ENCODE results near the gene DNAH17.

DNAH17 gene

DNA sequence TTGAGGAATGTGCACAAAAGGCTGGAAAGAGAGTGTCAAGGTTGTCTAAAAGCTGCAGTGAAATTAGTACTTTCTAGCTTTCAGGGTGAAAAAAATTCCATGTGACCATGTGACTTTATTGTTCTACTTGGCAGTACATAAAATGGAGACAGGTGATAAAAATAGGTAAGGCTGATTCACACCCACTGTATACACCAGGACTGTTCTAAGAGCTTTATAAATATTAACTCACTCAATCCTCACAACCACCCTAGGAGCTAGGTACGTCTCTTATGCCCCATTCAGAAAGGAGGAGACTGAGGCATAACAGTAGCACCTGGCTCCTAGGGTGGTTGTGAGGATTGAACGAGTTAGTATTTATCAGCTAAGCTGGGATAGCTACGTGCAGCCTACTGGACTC lies 28.2 kb upstream of the DNAH17 start:
- DNase-seq (ENCODE audit: low read depth): no peak
- TF ChIP-seq, protein P1, sequence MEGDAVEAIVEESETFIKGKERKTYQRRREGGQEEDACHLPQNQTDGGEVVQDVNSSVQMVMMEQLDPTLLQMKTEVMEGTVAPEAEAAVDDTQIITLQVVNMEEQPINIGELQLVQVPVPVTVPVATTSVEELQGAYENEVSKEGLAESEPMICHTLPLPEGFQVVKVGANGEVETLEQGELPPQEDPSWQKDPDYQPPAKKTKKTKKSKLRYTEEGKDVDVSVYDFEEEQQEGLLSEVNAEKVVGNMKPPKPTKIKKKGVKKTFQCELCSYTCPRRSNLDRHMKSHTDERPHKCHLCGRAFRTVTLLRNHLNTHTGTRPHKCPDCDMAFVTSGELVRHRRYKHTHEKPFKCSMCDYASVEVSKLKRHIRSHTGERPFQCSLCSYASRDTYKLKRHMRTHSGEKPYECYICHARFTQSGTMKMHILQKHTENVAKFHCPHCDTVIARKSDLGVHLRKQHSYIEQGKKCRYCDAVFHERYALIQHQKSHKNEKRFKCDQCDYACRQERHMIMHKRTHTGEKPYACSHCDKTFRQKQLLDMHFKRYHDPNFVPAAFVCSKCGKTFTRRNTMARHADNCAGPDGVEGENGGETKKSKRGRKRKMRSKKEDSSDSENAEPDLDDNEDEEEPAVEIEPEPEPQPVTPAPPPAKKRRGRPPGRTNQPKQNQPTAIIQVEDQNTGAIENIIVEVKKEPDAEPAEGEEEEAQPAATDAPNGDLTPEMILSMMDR (conservative IDR thresholded peaks at IDR 0.05; ENCODE audit: low read length): no peak
- no peak overlapping the region for H3K4me3 ChIP-seq (ENCODE audit: low read length)

DNA sequence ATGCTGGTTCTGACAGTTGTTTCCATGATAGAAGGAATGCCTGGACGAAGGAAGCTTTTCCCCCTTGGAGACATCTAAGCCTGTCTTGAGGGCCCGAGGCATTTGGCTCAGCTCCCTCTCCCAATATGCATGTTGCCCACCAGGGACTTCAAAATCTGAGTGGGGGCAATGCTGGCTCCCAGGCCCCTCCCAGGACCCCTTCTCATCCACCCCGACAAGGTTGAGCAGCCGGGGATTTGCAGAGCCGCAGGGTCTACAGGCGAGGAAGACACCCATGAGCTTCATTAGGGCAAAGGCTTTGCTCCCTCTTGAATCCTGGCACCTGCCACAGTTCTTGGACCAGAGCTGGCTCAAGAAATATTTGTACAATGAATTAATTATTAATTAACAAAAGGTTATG lies 25.1 kb upstream of the DNAH17 start:
- H3K4me3 ChIP-seq (ENCODE audit: low read length): no peak overlapping the region
- TF ChIP-seq, protein P1 (conservative IDR thresholded peaks at IDR 0.05; ENCODE audit: low read length): no peak
- no peak for DNase-seq (ENCODE audit: low read depth)

DNA sequence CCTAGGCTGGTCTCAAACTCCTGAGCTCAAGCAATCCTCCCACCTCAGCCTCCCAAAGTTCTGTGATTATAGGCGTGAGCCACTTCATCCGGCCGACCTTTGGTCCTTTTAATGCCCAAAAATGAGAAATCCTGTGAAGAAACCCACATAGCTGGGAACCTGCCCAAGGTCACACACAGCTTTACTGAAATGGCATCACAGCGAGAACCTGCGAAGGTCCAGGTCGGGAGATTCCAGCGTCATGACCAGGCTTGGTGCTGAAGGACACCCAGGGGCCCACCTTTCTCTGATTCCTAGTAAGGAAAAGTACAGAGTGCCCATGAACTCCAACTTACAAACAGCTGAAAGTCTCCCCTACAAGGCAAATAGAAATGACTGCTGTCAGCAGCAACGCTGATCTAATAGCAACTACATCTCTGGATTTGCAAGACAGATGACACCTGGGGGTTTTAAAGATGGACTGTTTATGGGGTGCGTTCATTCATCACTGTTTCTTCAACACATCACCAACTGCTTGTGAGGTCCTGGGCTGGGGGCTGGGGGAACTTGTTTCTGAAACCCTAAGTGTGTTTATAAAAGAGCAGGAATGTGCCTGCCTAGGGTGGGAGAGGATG lies 24.5 kb upstream of the DNAH17 start:
- DNase-seq (ENCODE audit: low read depth): no peak
- TF ChIP-seq, protein P1 (conservative IDR thresholded peaks at IDR 0.05; ENCODE audit: low read length): no peak
- no peak overlapping the region for H3K4me3 ChIP-seq (ENCODE audit: low read length)

DNA sequence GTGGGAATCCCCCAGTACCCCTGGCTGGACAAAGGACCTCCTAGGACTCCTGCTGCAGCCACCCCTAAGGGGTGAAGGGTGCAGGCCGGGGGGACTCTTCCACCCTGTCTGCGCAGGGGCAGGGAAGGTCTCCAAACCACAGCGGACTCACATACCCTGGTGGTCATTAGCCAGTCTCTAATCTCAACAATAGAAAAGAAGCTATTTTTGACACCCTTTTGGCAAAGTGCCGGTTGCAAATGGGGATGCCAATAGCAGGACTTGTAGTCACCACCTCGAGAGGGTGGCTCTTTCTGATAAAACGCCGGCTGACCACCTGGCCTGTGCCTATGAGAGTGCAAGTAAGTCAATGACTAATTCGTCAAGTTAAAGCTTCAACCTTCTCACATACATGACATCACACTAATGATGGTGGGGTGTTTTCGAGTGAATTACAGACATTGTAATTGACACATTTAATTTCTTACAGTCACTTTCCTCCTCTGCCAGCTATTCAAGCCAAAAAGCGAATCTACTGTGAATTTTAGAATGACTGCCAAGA lies 23.1 kb upstream of the DNAH17 start:
- peak; percentile 37 for DNase-seq (ENCODE audit: low read depth)
- TF ChIP-seq, protein P1 (conservative IDR thresholded peaks at IDR 0.05; ENCODE audit: low read length): no peak
- no peak overlapping the region for H3K4me3 ChIP-seq (ENCODE audit: low read length)

DNA sequence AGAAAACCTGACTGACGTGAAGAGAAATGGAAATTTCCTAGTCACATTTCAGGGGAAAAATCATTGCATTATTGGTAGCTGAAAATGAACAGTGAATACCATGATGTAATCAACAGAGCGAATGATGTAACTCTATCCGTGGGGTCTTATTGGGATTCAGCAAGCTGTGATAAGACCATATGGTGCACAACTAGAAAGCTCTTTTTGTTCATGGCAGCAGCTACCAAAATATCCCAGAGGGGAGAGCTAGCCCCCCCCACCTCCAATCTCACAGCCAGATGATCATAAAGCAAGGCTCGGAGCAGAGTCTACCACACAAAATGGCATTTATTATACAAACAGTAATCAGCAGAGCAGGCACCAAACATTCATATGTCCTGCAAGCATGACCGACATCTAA lies 22.2 kb upstream of the DNAH17 start:
- no peak for DNase-seq (ENCODE audit: low read depth)
- H3K4me3 ChIP-seq (ENCODE audit: low read length): no peak overlapping the region
- TF ChIP-seq, protein P1 (conservative IDR thresholded peaks at IDR 0.05; ENCODE audit: low read length): no peak

DNA sequence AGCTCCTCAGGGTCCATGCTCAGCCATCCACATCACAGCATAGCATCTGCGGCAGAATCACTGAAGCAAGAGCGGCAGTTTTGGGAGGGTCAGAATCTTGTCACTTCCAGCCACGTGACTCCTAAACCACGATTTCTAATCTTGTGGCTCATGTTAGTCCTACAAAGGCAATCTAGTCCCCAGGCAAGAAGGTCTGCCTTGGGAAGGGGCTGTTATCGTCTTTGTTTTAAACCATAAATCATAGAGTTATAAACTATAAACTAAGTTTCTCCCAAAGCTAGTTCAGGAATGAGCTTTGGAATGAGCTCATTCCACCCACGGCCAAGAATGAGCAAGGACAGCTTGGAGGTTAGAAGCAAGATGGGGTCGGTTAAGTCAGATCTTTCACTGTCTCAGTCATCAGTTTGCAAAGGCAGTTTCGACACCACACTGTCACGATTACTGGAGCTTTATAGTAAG lies 20.8 kb upstream of the DNAH17 start:
- no peak overlapping the region for H3K4me3 ChIP-seq (ENCODE audit: low read length)
- TF ChIP-seq, protein P1 (conservative IDR thresholded peaks at IDR 0.05; ENCODE audit: low read length): no peak
- peak; percentile 79 for DNase-seq (ENCODE audit: low read depth)

All from AG10803 (cell line).